Right atrium auricular region (tissue), 2 donors: ENCODE measurements around the gene PLD5. TPM values are rescaled to one million over a fixed set of nuclear protein-coding genes. Genes with fewer than 3 reads are reported as not detected.

ENCODE experiments used
- DNase-seq: peaks from one replicate; pipeline ENCODE4 v3.0.0-alpha.2; 2019; ENCODE audit warnings: low spot score
- H3K27ac ChIP-seq, 2 donors: fragments of 200-600 bp; sonication (generic); 1 replicate in 1 of 2; 2 replicates in 1 of 2; pipeline ENCODE4 v1.5.1; 2016 to 2019
- H3K27me3 ChIP-seq, 2 donors: fragments of 200-600 bp; sonication (generic); one replicate each; pipeline versions ENCODE4 v1.5.1 to v1.6.0; 2017 to 2019
- H3K36me3 ChIP-seq: fragments of 200-600 bp; sonication (generic); one replicate; pipeline ENCODE4 v1.5.1; 2016
- H3K4me1 ChIP-seq, 2 donors: fragments of 200-600 bp; sonication (generic); one replicate each; pipeline versions ENCODE4 v1.5.1 to v1.6.0; 2017 to 2019
- H3K4me3 ChIP-seq, 2 donors: fragments of 200-600 bp; sonication (generic); 1 replicate in 1 of 2; 2 replicates in 1 of 2; pipeline ENCODE4 v1.5.1; 2017 to 2019; ENCODE audit warnings: mild to moderate bottlenecking in 1 of 2, moderate library complexity in 1 of 2
- H3K9me3 ChIP-seq, 2 donors: fragments of 200-600 bp; sonication (generic); one replicate each; pipeline ENCODE4 v1.5.1; 2019
- CTCF ChIP-seq, 2 donors: fragments of 200-600 bp; sonication (generic); IDR thresholded peaks; one replicate each; pipeline ENCODE4 v1.5.1; 2019; ENCODE audit warnings: antibody characterized with exemption in 2 of 2
- total RNA-seq, 2 donors: library from RNA; depleted of rRNA; stranded (reverse); fragments of >200 nt; gene quantifications; one replicate each; pipeline ENCODE4 v1.1.0, GENCODE V29; 2016

PLD5 gene
- total RNA-seq, 2 donors from 2014 or later = 0.12 to 0.19 TPM

- Histone ChIP-seq H3K4me1 (no peaks in the 10 kb centered on the region), H3K9me3 (no peaks in the 10 kb centered on the region), H3K4me3 (no peak overlapping the region), H3K27ac (no peak overlapping the region), H3K36me3 (no peaks in the 10 kb centered on the region), H3K27me3 (no peaks in the 10 kb centered on the region)
- DNase-seq = no peak
- TF ChIP-seq CTCF (IDR thresholded peaks at IDR 0.05) = no peak
Measured at GRCh38 chr1:242203262-242203661, 321.2 kb downstream of the PLD5 start.

GRCh38 chr1:242201090-242201489 is 323.4 kb downstream of the PLD5 start:
- no peak for TF ChIP-seq CTCF (IDR thresholded peaks at IDR 0.05)
- Histone ChIP-seq H3K27ac (no peak overlapping the region), H3K36me3 (no peaks in the 10 kb centered on the region), H3K27me3 (no peaks in the 10 kb centered on the region), H3K4me3 (no peak overlapping the region), H3K9me3 (no peaks in the 10 kb centered on the region), H3K4me1 (no peaks in the 10 kb centered on the region)
- DNase-seq = no peak

- no peaks in the 10 kb centered on the region for H3K9me3 ChIP-seq
- DNase-seq = no peak
- no peak overlapping the region for H3K4me3 ChIP-seq
- no peak overlapping the region for H3K27ac ChIP-seq
- no peaks in the 10 kb centered on the region for H3K36me3 ChIP-seq
- no peak for TF ChIP-seq CTCF (IDR thresholded peaks at IDR 0.05)
- no peaks in the 10 kb centered on the region for H3K4me1 ChIP-seq
- no peaks in the 10 kb centered on the region for H3K27me3 ChIP-seq
Measured at GRCh38 chr1:242199776-242200458, 324.6 kb downstream of the PLD5 start.

- Histone ChIP-seq H3K27me3 (no peaks in the 10 kb centered on the region), H3K4me3 (no peak overlapping the region), H3K36me3 (no peaks in the 10 kb centered on the region), H3K4me1 (no peaks in the 10 kb centered on the region), H3K9me3 (no peaks in the 10 kb centered on the region), H3K27ac (no peak overlapping the region)
- no peak for DNase-seq
- TF ChIP-seq CTCF (IDR thresholded peaks at IDR 0.05) = no peak
Measured at GRCh38 chr1:242197907-242198820, 326.3 kb downstream of the PLD5 start.

- TF ChIP-seq CTCF (IDR thresholded peaks at IDR 0.05) = no peak
- H3K27ac ChIP-seq = no peak overlapping the region
Measured at GRCh38 chr1:242196914-242197313, 327.6 kb downstream of the PLD5 start.

More at GRCh38 chr1:242196914-242197313, 327.6 kb downstream of the PLD5 start:
- H3K27me3 ChIP-seq = no peaks in the 10 kb centered on the region
- no peak overlapping the region for H3K4me3 ChIP-seq
- no peaks in the 10 kb centered on the region for H3K4me1 ChIP-seq
- DNase-seq = no peak
- no peaks in the 10 kb centered on the region for H3K36me3 ChIP-seq
- no peaks in the 10 kb centered on the region for H3K9me3 ChIP-seq
